HG03521 (cell line): ENCODE data around the gene IRAK3.
"Not testable (repeated sequence)": the region's sequence is repeated elsewhere in the genome, so short reads cannot be mapped to it uniquely, and the experiment has no call there.

Source experiments
- ATAC-seq: cut with Tn5 transposase; IDR thresholded peaks from one replicate; pipeline ENCODE4 v1.9.1; 2021; ENCODE audit warnings: mild to moderate bottlenecking, moderate library complexity; ENCODE audit not compliant: unreplicated experiment

Gene IRAK3

GRCh38 chr12:66170606-66171005 is 18.4 kb upstream of the IRAK3 start:
- ATAC-seq: no peak

DNA sequence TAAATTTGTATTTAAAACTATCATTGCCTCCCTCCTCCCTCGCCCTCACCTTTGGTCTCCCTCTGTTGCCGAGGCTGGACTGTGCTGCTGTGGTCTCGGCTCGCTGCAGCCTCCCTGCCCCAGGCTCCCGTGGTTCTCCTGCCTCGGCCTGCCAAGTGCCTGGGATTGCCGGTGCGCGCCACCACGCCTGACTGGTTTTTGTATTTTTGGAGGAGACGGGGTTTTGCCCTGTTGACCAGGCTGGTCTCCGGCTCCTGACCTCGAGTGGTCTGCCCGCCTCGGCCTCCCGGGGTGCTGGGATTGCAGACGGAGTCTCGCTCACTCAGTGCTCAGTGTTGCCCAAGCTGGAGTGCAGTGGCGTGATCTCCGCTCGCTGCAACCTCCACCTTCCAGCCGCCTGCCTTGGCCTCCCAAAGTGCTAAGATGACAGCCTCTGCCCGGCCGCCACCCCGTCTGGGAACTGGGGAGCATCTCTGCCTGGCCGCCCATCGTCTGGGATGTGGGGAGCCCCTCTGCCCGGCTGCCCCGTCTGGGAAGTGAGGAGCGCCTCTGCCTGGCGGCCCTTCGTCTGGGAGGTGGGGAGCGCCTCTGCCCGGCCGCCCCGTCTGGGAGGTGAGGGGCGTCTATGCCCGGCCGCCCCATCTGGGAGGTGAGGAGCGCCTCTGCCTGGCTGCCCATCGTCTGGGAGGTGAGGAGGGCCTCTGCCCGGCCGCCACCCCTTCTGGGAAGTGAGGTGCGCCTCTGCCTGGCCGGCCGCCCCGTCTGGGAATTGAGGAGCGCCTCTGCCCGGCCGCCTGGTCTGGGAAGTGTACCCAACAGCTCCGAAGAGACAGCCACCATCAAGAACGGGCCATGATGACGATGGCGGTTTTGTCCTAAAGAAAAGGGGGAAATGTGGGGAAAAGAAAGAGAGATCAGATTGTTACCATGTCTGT is 14.4 kb upstream of the IRAK3 start:
- not testable (repeated sequence) for ATAC-seq

GRCh38 chr12:66176105-66176900 is 12.7 kb upstream of the IRAK3 start:
- no peak for ATAC-seq

- ATAC-seq: no peak
Measured at GRCh38 chr12:66182956-66183355, 6.1 kb upstream of the IRAK3 start.

DNA sequence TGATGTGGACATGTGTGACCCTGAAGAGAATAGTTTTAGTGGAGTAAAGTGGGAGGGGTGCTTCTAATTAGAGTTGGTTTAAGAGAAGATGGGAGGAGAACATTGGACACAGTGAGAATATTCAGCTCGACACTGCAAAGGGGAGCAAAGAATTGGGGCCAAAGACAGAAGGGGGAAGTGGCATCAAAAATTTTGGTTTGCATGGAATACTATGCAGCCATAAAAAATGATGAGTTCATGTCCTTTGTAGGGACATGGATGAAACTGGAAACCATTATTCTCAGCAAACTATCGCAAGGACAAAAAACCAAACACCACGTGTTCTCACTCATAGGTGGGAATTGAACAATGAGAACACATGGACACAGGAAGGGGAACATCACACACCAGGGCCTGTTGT is 4.2 kb upstream of the IRAK3 start:
- ATAC-seq: not testable (repeated sequence)

GRCh38 chr12:66187036-66187435 is 2.0 kb upstream of the IRAK3 start:
- ATAC-seq: no peak

- no peak for ATAC-seq
Measured at GRCh38 chr12:66187821-66188220, 1.2 kb upstream of the IRAK3 start.

GRCh38 chr12:66189486-66189843 is 451 bp downstream of the IRAK3 start:
- no peak for ATAC-seq

DNA sequence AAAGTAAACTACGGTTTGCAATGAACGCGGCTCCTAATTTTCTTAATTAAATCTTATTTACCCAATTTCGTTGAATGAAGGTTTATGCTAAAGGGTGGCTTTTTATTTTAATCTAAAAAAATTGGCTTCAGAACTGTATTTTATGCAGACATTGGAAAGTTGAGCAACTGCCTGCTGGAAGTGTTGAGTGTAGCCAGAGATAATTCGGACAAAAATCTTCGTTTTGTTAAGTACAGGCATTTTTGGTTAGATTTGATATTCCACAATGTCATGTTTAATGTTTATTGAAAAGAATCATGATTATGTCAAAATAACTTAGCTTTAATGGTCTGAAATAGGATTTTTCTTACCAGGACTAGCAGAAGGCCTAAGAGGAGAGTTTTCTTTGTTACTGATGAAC is 875 bp downstream of the IRAK3 start:
- no peak for ATAC-seq

DNA sequence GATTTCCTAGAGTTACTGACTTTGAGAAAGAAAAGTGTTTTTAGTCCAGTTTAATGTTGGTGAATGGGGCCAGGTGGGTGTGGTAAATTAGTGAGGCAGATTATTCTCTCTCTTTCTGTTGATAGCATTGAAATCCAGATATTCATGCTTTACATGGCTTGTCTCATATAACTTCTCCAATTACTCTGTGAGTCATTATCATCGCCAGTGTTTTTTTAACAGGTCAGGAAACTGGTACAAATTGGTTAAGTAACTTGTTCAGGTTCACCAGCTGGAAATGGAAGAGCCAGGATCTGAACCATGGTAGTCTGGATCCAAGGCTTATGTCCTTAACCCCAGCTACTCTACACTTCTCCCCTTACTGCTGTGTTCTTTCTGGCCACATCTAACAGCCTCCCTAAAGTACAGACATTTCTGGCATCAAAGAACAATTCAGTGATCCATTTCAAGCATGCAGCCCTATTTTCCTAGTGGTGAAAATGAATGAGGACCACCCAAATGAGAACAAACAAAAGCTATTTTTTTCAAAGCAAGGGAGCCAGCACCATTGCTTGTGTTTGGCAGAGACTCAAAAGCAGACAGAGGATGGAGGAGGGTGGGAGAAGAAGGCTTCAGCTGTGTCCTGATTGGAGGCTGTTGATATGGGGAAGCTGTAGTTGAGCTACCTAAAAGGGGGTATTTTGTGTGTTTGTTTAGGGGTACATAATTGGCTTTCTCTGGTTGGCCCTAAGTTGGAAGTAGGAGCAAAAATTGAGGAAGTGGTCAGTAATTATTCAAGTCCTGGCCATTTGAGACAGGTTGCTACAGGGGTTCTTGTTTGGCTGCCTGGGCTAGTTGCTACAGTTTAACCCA is 1.7 kb downstream of the IRAK3 start:
- no peak for ATAC-seq

GRCh38 chr12:66191547-66192126 is 2.6 kb downstream of the IRAK3 start:
- no peak for ATAC-seq

DNA sequence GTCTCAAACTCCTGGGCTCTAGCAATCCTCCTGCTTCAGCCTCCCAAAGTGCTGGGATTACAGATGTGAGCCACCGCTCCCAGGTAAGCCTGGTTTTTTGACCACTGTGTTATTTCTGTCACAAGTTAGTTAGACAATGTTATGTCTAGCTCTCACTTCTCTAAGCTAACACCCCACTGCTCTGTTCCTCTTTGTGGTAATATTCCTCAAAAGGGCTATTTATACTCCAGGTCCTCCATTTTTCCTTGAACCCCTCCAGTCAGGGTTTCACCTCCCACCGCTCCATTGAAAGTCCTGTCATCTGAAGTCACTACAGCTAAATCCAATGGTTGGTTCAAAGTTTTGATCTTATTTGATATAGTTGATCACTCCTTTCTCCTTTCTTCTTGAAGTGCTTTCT is 5.1 kb downstream of the IRAK3 start:
- no peak for ATAC-seq

GRCh38 chr12:66195242-66195641 is 6.2 kb downstream of the IRAK3 start:
- ATAC-seq: no peak

DNA sequence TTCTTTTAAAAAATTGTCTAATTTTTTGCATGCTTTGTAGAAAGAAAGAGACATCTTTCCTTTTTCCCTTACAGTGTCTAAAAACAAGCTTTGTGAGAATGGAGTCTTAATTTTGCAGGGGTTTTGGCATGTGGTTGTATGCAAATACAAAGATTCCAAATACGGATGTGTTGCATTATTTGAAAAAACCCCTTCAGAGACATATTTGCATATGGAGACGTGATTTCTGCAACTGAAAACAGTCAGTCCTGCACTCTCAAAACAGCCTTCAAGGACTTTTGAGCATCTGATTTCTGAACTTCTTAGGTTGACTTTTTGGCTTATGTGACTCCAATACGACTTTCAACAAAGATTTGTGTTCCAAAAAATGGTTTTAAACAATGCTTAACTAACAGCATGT is 7.8 kb downstream of the IRAK3 start:
- peak; percentile 96 for ATAC-seq

DNA sequence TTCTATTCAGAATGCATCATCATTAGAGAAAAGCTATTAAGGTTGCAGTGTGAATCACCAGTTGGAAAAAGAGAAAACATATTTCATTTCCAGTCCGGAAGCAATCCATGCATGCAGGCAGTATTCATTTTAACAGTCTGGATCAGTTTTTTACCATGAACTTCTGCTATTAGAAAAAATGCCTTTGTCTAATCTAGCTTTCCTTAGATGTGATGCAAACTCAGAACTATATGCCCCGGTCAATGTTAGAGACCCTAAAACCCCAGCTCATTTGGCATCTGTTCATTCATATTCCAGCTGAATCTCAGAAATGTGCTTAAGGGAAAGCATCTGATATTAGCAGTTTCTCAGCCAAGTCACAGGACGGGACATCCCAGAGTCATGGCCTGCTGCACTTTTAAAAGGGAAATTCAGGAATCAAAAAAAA is 8.5 kb downstream of the IRAK3 start:
- ATAC-seq: no peak

- ATAC-seq: no peak
Measured at GRCh38 chr12:66199141-66199540, 10.1 kb downstream of the IRAK3 start.

DNA sequence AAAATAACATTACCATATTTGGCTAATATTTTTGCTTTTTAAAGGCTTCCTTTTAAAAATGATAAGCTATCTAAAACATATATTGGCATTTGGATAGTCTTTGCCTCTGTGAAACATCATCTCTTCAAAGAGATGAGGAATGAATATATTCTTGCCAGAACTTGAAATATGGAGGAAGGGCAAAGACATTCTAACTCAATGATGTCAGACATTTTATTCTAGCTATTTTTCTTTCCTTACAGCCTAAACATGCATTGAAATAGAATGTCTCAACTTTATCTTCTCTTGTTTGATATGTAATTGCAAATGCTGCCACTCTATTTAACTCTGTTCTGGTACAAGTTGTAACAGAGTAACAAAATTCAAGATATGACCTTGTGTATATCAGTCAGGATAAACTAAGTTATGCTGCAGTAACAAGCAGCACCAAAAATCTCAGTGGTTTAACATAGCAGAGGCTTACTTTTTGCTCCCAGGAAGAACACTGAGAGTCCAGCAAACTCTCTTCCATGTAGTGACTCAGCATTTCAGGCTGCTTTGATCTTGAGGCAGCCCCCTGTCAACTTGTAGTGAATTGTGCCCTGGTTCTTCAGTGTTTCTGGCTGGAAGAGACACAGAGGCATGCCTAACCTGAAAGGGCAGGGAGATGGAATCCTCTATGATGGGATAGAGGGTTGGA is 11.0 kb downstream of the IRAK3 start:
- no peak for ATAC-seq

DNA sequence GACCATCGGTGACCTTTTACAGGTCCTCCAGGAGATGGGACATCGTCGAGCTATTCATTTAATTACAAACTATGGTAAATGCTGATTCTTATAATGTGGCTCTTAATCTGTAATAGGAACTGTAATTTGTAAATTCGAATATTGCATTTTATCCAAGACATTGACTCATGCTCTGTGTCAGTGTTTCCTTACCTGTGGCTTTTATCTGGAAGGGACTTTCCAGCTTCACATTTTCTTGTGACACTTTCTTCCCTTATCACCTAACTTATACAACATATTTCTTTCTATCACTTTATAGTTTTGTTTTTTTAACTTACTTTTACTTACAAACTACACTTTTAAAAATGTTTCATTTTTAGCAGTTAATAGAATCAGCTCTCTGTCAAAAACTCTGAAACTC is 14.8 kb downstream of the IRAK3 start:
- no peak for ATAC-seq

GRCh38 chr12:66206141-66206540 is 17.1 kb downstream of the IRAK3 start:
- no peak for ATAC-seq

- ATAC-seq: no peak
Measured at GRCh38 chr12:66210840-66211239, 21.8 kb downstream of the IRAK3 start.
